SK-N-SH treated with all-trans-retinoic acid at 6 μM for 48 hours (cell line): Measurements from ENCODE around the gene PCDH15.
"Not testable (repeated sequence)": the region's sequence is repeated elsewhere in the genome, so short reads cannot be mapped to it uniquely, and the experiment has no call there.

ENCODE experiments used
- ATAC-seq: fragments of 200-7000 bp; cut with Tn5 transposase; 3 replicates; pipeline ENCODE4 v1.9.1; 2020; ENCODE audit warnings: mild to moderate bottlenecking, moderate library complexity
- ARNTL ChIP-seq: fragments of 450-650 bp; formaldehyde crosslinking; IDR thresholded peaks from 2 replicates; pipeline ENCODE4 v1.5.0; 2020; ENCODE audit warnings: low read depth, mild to moderate bottlenecking, moderate library complexity, borderline replicate concordance
- BACH2 ChIP-seq: fragments of 250-450 bp; sonication (Bioruptor Pico); IDR thresholded peaks from 2 replicates; pipeline ENCODE4 v1.9.0; 2021; ENCODE audit warnings: mild to moderate bottlenecking, borderline replicate concordance
- CREB5 ChIP-seq: fragments of 250-450 bp; sonication (Bioruptor Pico); IDR thresholded peaks from 2 replicates; pipeline ENCODE4 v1.5.1; 2020; ENCODE audit warnings: low read depth, mild to moderate bottlenecking, moderate library complexity
- CSDC2 ChIP-seq: fragments of 250-450 bp; sonication (Bioruptor Pico); IDR thresholded peaks from 2 replicates; pipeline ENCODE4 v1.5.0; 2020; ENCODE audit warnings: mild to moderate bottlenecking, moderate library complexity
- CSRNP3 ChIP-seq: fragments of 250-450 bp; sonication (Bioruptor Pico); IDR thresholded peaks from 2 replicates; pipeline ENCODE4 v1.5.1; 2021; ENCODE audit warnings: mild to moderate bottlenecking, moderate library complexity
- ESRRG ChIP-seq: fragments of 250-450 bp; sonication (Bioruptor Pico); IDR thresholded peaks from 2 replicates; pipeline ENCODE4 v1.6.1; 2021; ENCODE audit warnings: mild to moderate bottlenecking
- GLIS3 ChIP-seq: fragments of 250-450 bp; sonication (Bioruptor Pico); IDR thresholded peaks from 2 replicates; pipeline ENCODE4 v1.5.0; 2020; ENCODE audit warnings: mild to moderate bottlenecking, moderate library complexity
- ISL1 ChIP-seq: fragments of 250-450 bp; sonication (Bioruptor Pico); IDR thresholded peaks from 2 replicates; pipeline ENCODE4 v2.1.2; 2022; ENCODE audit warnings: mild to moderate bottlenecking, moderate library complexity
- OSR1 ChIP-seq: fragments of 250-450 bp; sonication (Bioruptor Pico); IDR thresholded peaks from 2 replicates; pipeline ENCODE4 v1.8.0; 2022; ENCODE audit warnings: moderate library complexity, mild to moderate bottlenecking, inconsistent platforms
- PATZ1 ChIP-seq: fragments of 250-450 bp; sonication (Bioruptor Pico); IDR thresholded peaks from 2 replicates; pipeline ENCODE4 v1.8.0; 2020; ENCODE audit warnings: mild to moderate bottlenecking, moderate library complexity, borderline replicate concordance
- POU6F1 ChIP-seq: fragments of 250-450 bp; sonication (Bioruptor Pico); IDR thresholded peaks from 2 replicates; pipeline ENCODE4 v1.8.0; 2021; ENCODE audit warnings: low read depth, mild to moderate bottlenecking, moderate library complexity, borderline replicate concordance
- PPARA ChIP-seq: fragments of 250-450 bp; sonication (Bioruptor Pico); IDR thresholded peaks from 2 replicates; pipeline ENCODE4 v1.5.0; 2020; ENCODE audit warnings: mild to moderate bottlenecking, borderline replicate concordance
- RARB ChIP-seq: fragments of 250-450 bp; sonication (Bioruptor Pico); IDR thresholded peaks from 2 replicates; pipeline ENCODE4 v1.8.0; 2021; ENCODE audit warnings: mild to moderate bottlenecking, moderate library complexity
- SNAI2 ChIP-seq: fragments of 250-450 bp; sonication (Bioruptor Pico); IDR thresholded peaks from 2 replicates; pipeline ENCODE4 v1.5.0; 2020; ENCODE audit warnings: mild to moderate bottlenecking, moderate library complexity
- TCF4 ChIP-seq: fragments of 250-450 bp; sonication (Bioruptor Pico); IDR thresholded peaks from 2 replicates; pipeline ENCODE4 v1.8.0; 2021; ENCODE audit warnings: mild to moderate bottlenecking, moderate library complexity, borderline replicate concordance
- TOX ChIP-seq: fragments of 250-450 bp; sonication (Bioruptor Pico); IDR thresholded peaks from 2 replicates; pipeline ENCODE4 v1.8.0; 2021; ENCODE audit warnings: mild to moderate bottlenecking, moderate library complexity, borderline replicate concordance
- TSHZ2 ChIP-seq: fragments of 250-450 bp; sonication (Bioruptor Pico); IDR thresholded peaks from 2 replicates; pipeline ENCODE4 v1.5.0; 2020; ENCODE audit warnings: mild to moderate bottlenecking, moderate library complexity
- ZC3H10 ChIP-seq: fragments of 250-450 bp; sonication (Bioruptor Pico); IDR thresholded peaks from 2 replicates; pipeline ENCODE4 v1.5.1; 2021; ENCODE audit warnings: mild to moderate bottlenecking, moderate library complexity
- ZFP3 ChIP-seq: fragments of 250-450 bp; sonication (Bioruptor Pico); IDR thresholded peaks from 2 replicates; pipeline ENCODE4 v1.5.0; 2020; ENCODE audit warnings: mild to moderate bottlenecking, moderate library complexity
- ZFP30 ChIP-seq: fragments of 450-650 bp; formaldehyde crosslinking; IDR thresholded peaks from 2 replicates; pipeline ENCODE4 v1.5.0; 2022; ENCODE audit warnings: mild to moderate bottlenecking, moderate library complexity
- ZNF565 ChIP-seq: fragments of 450-650 bp; formaldehyde crosslinking; conservative IDR thresholded peaks from 2 replicates; pipeline ENCODE4 v1.5.0; 2020; ENCODE audit warnings: low read depth, mild to moderate bottlenecking, moderate library complexity
- ZNF70 ChIP-seq: fragments of 450-650 bp; formaldehyde crosslinking; IDR thresholded peaks from 2 replicates; pipeline ENCODE4 v1.5.0; 2020; ENCODE audit warnings: mild to moderate bottlenecking, moderate library complexity

PCDH15 gene

GRCh38 chr10:54531296-54531695 is 269.7 kb downstream of the PCDH15 start:
- TF ChIP-seq ZC3H10 (CRISPR knock-in tag) (no peak), TCF4 (CRISPR knock-in tag) (no peak), ZNF70 (no peak), ESRRG (CRISPR knock-in tag) (no peak), RARB (CRISPR knock-in tag) (no peak), ARNTL (no peak), CREB5 (no peak), CSDC2 (CRISPR knock-in tag) (no peak), PPARA (CRISPR knock-in tag) (no peak), ZFP30 (CRISPR knock-in tag) (no peak), ISL1 (CRISPR knock-in tag) (no peak), POU6F1 (CRISPR knock-in tag) (no peak), GLIS3 (CRISPR knock-in tag) (no peak), TOX (CRISPR knock-in tag) (no peak), ZNF565 (CRISPR knock-in tag) (no peak), SNAI2 (no peak), TSHZ2 (CRISPR knock-in tag) (no peak), CSRNP3 (no peak)
- TF ChIP-seq, all 23 proteins: peak for 0

GRCh38 chr10:54530299-54530698 is 270.7 kb downstream of the PCDH15 start:
- TF ChIP-seq PPARA (CRISPR knock-in tag) (no peak), ESRRG (CRISPR knock-in tag) (no peak), BACH2 (no peak), TCF4 (CRISPR knock-in tag) (no peak)
- ATAC-seq = no peak

More at GRCh38 chr10:54531296-54531695, 269.7 kb downstream of the PCDH15 start:
- no peak for ATAC-seq

- TF ChIP-seq SNAI2 = no peak
- TF ChIP-seq GLIS3 (CRISPR knock-in tag) = no peak
- TF ChIP-seq ZNF565 (CRISPR knock-in tag) = no peak
- no peak for TF ChIP-seq ZFP30 (CRISPR knock-in tag)
- no peak for TF ChIP-seq CSDC2 (CRISPR knock-in tag)
- TF ChIP-seq ZC3H10 (CRISPR knock-in tag) = no peak
- TF ChIP-seq CREB5 = no peak
- TF ChIP-seq POU6F1 (CRISPR knock-in tag) = no peak
- TF ChIP-seq ZNF70 = no peak
- TF ChIP-seq TOX (CRISPR knock-in tag) = no peak
- no peak for TF ChIP-seq OSR1 (CRISPR knock-in tag)
- TF ChIP-seq ZFP3 (CRISPR knock-in tag) = no peak
- no peak for TF ChIP-seq PATZ1
- TF ChIP-seq TCF4 (CRISPR knock-in tag) = no peak
- no peak for TF ChIP-seq ISL1 (CRISPR knock-in tag)
- ATAC-seq = no peak
Measured at GRCh38 chr10:54525816-54526215, 275.2 kb downstream of the PCDH15 start.

GRCh38 chr10:54515244-54515643 is 285.8 kb downstream of the PCDH15 start:
- ATAC-seq = not testable (repeated sequence)
